K562 (cell line): ENCODE data around the gene BMP2K. TPM values are rescaled to one million over a fixed set of nuclear protein-coding genes. Genes with fewer than 3 reads are reported as not detected.

ENCODE experiments used
- ESRRA ChIP-seq: fragments of 450-650 bp; IDR thresholded peaks from 2 replicates; pipeline ENCODE4 v1.6.1; 2014; ENCODE audit warnings: low read depth, mild to moderate bottlenecking, moderate library complexity, borderline replicate concordance
- ETV1 ChIP-seq: fragments of 450-650 bp; conservative IDR thresholded peaks from 2 replicates; pipeline ENCODE4 v1.6.1; 2016; ENCODE audit warnings: missing genetic modification characterization, control low read depth, low read depth, missing compliant biosample characterization
- FOXM1 ChIP-seq, 2 experiments: fragments of 450-650 bp in 1 of 2; sonication (generic) in 1 of 2; formaldehyde crosslinking in 1 of 2; IDR thresholded peaks; 2 replicates each; pipeline versions ENCODE4 v1.6.1 to v1.9.0; 2017 to 2022; ENCODE audit warnings: low read depth in 2 of 2, mild to moderate bottlenecking in 2 of 2, missing genetic modification reagents in 1 of 2, moderate library complexity in 1 of 2
- GABPA ChIP-seq: fragments of 200-800 bp; sonication (Bioruptor generic); conservative IDR thresholded peaks from 2 replicates; pipeline ENCODE4 v1.6.1; 2016; ENCODE audit warnings: low read depth, missing genetic modification characterization, missing compliant biosample characterization
- HCFC1 ChIP-seq: IDR thresholded peaks from 2 replicates; pipeline ENCODE4 v1.6.1; 2012; ENCODE audit warnings: low read depth, low read length, improper control_type of control experiment
- KDM4B ChIP-seq, 2 experiments: fragments of 450-650 bp in 1 of 2; sonication (generic) in 1 of 2; IDR thresholded peaks; 2 replicates each; pipeline ENCODE4 v1.6.1; 2016 to 2017; ENCODE audit warnings: borderline replicate concordance in 2 of 2, antibody characterized with exemption in 1 of 2, low read depth in 1 of 2, mild to moderate bottlenecking in 1 of 2
- KLF1 ChIP-seq: fragments of 450-650 bp; IDR thresholded peaks from 2 replicates; pipeline ENCODE4 v1.6.1; 2016; ENCODE audit warnings: missing genetic modification characterization, missing compliant biosample characterization
- SMAD4 ChIP-seq: fragments of 250-450 bp; sonication (Bioruptor Pico); conservative IDR thresholded peaks from 2 replicates; pipeline ENCODE4 v1.8.0; 2021; ENCODE audit warnings: inconsistent platforms, mild to moderate bottlenecking, moderate library complexity
- TBP ChIP-seq: optimal IDR thresholded peaks from 2 replicates; pipeline ENCODE3; 2011; ENCODE audit warnings: low read depth, low read length, improper control_type of control experiment
- ZNF282 ChIP-seq: sonication (generic); formaldehyde crosslinking; IDR thresholded peaks from 2 replicates; pipeline ENCODE4 v1.8.1; 2023; ENCODE audit warnings: missing genetic modification reagents
- ZNF717 ChIP-seq: fragments of 250-450 bp; sonication (Bioruptor Pico); IDR thresholded peaks from 2 replicates; pipeline ENCODE4 v1.5.0; 2021
- polyA plus RNA-seq, 8 experiments: library from polyadenylated mRNA; depleted of rRNA in 4 of 8; stranded (reverse) in 5 of 8; unstranded in 3 of 8; fragments of >200 nt; fragmentation: Nextera tagmentation in 2 of 8; fragmentation: Illumina TruSeq in 1 of 8; extraction: Ambion mirVana in 2 of 8; extraction: Trizol in 1 of 8; gene quantifications; 2 replicates each; pipeline versions ENCODE4 v1.2.1 to v1.2.3, GENCODE V29; 2011 to 2014; ENCODE audit warnings: inconsistent platforms in 1 of 8, missing spikeins in 1 of 8
- total RNA-seq, 7 experiments: library from RNA; depleted of rRNA in 6 of 7; stranded (reverse); fragments of >200 nt in 6 of 7; fragmentation: Illumina TruSeq in 2 of 7; extraction: Trizol in 2 of 7; gene quantifications; 2 replicates each; pipeline versions ENCODE4 v1.2.1 to v1.2.3, GENCODE V29; 2011 to 2021; ENCODE audit warnings: low replicate concordance in 1 of 7
- TF ChIP-seq, protein P1 (sequence below), 2 experiments: fragments of 250-450 bp in 1 of 2; fragments of 450-650 bp in 1 of 2; sonication (Bioruptor Pico) in 1 of 2; IDR thresholded peaks; 2 replicates each; pipeline versions ENCODE4 v1.6.1 to v1.8.0; 2016 to 2021; ENCODE audit warnings: mild to moderate bottlenecking in 2 of 2, moderate library complexity in 2 of 2, missing compliant biosample characterization in 1 of 2, missing genetic modification characterization in 1 of 2
- TF ChIP-seq, protein P2 (sequence below): sonication (generic); formaldehyde crosslinking; IDR thresholded peaks from 2 replicates; pipeline ENCODE4 v1.8.0; 2022; ENCODE audit warnings: missing genetic modification reagents, mild to moderate bottlenecking, moderate library complexity, borderline replicate concordance
- TF ChIP-seq, protein P3 (sequence below), 2 experiments: fragments of 450-650 bp; IDR thresholded peaks; 2 replicates each; pipeline ENCODE4 v1.6.1; 2016
- TF ChIP-seq, protein P4 (sequence below), 3 experiments: IDR thresholded peaks in 2 of 3; conservative IDR thresholded peaks in 1 of 3; 2 replicates each; pipeline ENCODE4 v1.5.1; 2011 to 2012; ENCODE audit warnings: low read length in 3 of 3, mild to moderate bottlenecking in 3 of 3, control low read depth in 2 of 3, improper control_type of control experiment in 1 of 3, inconsistent platforms in 1 of 3, low read depth in 1 of 3, mixed read lengths in 1 of 3, moderate library complexity in 1 of 3; ENCODE audit not compliant: insufficient read depth in 2 of 3
- TF ChIP-seq, protein P5 (sequence below): sonication (generic); formaldehyde crosslinking; IDR thresholded peaks from 2 replicates; pipeline ENCODE4 v1.8.0; 2022; ENCODE audit warnings: mild to moderate bottlenecking, missing genetic modification reagents, borderline replicate concordance

The BMP2K gene
- total and polyA plus RNA-seq, 9 of the 15 experiments (the other 6 are each of a cell fraction or from before 2014, with no cell fraction given), result 17.0 to 217 (median 104) TPM

DNA sequence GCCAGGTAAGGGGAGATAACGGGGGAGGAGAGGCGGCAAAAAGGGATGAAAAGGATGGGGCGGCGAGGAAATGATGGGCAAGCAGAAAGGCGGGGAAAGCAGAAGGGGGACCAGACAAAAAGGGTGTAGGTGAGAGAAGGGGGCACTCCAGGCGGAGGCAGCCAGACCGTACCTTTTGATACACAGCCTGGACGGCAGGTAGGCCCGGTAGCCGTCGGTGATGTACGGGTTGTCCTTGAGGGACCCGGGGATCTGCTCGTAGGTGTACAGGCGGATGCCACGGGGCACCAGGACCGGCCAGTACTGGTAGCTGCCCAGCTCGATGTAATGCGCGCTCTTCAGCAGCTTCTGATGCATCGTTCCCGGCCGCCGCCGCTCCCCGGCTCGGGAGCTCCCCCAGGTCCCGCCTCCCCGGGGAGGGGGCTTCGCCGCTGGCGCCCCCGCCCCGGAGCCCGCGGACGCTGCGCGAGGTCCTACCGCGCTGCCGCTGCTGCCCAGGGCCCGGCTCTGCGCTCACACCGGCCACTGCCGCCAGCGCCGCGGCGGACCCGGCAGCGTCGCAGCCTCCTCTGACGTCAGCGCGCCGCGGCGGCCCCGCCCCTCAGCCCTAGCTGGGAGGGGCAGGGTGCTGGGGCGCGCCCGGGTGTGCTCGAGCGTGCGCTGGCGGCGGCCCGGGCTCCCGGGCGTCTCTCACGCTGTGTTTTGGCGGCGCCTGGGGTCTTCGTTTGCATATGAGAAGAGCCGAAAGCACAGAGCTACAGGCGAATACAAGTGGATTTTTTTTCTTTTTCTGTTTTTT, 162.9 kb downstream of the BMP2K start, which contains the start of gene PAQR3 (continued):
- TF ChIP-seq, protein P1, sequence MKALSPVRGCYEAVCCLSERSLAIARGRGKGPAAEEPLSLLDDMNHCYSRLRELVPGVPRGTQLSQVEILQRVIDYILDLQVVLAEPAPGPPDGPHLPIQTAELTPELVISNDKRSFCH (CRISPR knock-in tag; IDR thresholded peaks at IDR 0.05), result no peak
- TF ChIP-seq, protein P1 (tag; IDR thresholded peaks at IDR 0.05), result peak; percentile 68; the same call in 1 of the 2 replicates
- TF ChIP-seq SMAD4 (CRISPR knock-in tag), result peak; percentile 75
- no peak for TF ChIP-seq ETV1
- TF ChIP-seq ESRRA, result peak; percentile 26; the same call in 1 of the 2 replicates
- TF ChIP-seq, protein P2, sequence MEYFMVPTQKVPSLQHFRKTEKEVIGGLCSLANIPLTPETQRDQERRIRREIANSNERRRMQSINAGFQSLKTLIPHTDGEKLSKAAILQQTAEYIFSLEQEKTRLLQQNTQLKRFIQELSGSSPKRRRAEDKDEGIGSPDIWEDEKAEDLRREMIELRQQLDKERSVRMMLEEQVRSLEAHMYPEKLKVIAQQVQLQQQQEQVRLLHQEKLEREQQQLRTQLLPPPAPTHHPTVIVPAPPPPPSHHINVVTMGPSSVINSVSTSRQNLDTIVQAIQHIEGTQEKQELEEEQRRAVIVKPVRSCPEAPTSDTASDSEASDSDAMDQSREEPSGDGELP, result peak; percentile 36; the same call in 1 of the 2 replicates
- no peak for TF ChIP-seq FOXM1 (IDR thresholded peaks at IDR 0.05; ENCODE audit: low read depth)
- peak; percentile 28; the same call in 1 of the 2 replicates for TF ChIP-seq FOXM1 (CRISPR knock-in tag; IDR thresholded peaks at IDR 0.05; ENCODE audit: low read depth)
- TF ChIP-seq, protein P3, sequence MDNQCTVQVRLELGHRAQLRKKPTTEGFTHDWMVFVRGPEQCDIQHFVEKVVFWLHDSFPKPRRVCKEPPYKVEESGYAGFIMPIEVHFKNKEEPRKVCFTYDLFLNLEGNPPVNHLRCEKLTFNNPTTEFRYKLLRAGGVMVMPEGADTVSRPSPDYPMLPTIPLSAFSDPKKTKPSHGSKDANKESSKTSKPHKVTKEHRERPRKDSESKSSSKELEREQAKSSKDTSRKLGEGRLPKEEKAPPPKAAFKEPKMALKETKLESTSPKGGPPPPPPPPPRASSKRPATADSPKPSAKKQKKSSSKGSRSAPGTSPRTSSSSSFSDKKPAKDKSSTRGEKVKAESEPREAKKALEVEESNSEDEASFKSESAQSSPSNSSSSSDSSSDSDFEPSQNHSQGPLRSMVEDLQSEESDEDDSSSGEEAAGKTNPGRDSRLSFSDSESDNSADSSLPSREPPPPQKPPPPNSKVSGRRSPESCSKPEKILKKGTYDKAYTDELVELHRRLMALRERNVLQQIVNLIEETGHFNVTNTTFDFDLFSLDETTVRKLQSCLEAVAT (IDR thresholded peaks at IDR 0.05), result 0 out of 4 replicates have a peak, but pooled peaks of 1 of the 2 experiments have one; percentile 43
- TF ChIP-seq, protein P4, sequence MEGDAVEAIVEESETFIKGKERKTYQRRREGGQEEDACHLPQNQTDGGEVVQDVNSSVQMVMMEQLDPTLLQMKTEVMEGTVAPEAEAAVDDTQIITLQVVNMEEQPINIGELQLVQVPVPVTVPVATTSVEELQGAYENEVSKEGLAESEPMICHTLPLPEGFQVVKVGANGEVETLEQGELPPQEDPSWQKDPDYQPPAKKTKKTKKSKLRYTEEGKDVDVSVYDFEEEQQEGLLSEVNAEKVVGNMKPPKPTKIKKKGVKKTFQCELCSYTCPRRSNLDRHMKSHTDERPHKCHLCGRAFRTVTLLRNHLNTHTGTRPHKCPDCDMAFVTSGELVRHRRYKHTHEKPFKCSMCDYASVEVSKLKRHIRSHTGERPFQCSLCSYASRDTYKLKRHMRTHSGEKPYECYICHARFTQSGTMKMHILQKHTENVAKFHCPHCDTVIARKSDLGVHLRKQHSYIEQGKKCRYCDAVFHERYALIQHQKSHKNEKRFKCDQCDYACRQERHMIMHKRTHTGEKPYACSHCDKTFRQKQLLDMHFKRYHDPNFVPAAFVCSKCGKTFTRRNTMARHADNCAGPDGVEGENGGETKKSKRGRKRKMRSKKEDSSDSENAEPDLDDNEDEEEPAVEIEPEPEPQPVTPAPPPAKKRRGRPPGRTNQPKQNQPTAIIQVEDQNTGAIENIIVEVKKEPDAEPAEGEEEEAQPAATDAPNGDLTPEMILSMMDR (IDR thresholded peaks at IDR 0.05 in 2 of 3, conservative IDR thresholded peaks at IDR 0.05 in 1 of 3; ENCODE audit: insufficient read depth in 2 of 3, low read depth in 1 of 3, low read length in 3 of 3), result 0 out of 6 replicates have a peak, but pooled peaks of 2 of the 3 experiments have one; percentile 2 to 11
- TF ChIP-seq HCFC1, result peak; percentile 74
- 0 out of 2 replicates have a peak, but pooled peaks have one; percentile 39 for TF ChIP-seq KLF1 (tag)
- TF ChIP-seq GABPA, result peak; percentile 10; the same call in 1 of the 2 replicates
- TF ChIP-seq, protein P5, sequence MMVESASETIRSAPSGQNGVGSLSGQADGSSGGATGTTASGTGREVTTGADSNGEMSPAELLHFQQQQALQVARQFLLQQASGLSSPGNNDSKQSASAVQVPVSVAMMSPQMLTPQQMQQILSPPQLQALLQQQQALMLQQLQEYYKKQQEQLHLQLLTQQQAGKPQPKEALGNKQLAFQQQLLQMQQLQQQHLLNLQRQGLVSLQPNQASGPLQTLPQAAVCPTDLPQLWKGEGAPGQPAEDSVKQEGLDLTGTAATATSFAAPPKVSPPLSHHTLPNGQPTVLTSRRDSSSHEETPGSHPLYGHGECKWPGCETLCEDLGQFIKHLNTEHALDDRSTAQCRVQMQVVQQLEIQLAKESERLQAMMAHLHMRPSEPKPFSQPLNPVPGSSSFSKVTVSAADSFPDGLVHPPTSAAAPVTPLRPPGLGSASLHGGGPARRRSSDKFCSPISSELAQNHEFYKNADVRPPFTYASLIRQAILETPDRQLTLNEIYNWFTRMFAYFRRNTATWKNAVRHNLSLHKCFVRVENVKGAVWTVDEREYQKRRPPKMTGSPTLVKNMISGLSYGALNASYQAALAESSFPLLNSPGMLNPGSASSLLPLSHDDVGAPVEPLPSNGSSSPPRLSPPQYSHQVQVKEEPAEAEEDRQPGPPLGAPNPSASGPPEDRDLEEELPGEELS (CRISPR knock-in tag), result no peak
- TF ChIP-seq TBP, result peak; percentile 75
- TF ChIP-seq KDM4B (IDR thresholded peaks at IDR 0.05; ENCODE audit: borderline replicate concordance in 2 of 2, low read depth in 1 of 2), result peak in 1 of 2 experiments; percentile 55; a peak in 1 of 4 replicates
- no peak for TF ChIP-seq ZNF282 (CRISPR knock-in tag)
- no peak for TF ChIP-seq ZNF717 (CRISPR knock-in tag)
